Stomach (tissue), 9 donors: ENCODE measurements around the gene SMYD3. TPM values are rescaled to one million over a fixed set of nuclear protein-coding genes. Genes with fewer than 3 reads are reported as not detected.

ENCODE experiments used
- DNase-seq, 2 donors: peaks; one replicate each; pipeline versions ENCODE4 v3.0.0 to v3.0.0-alpha.2; 2013 to 2019
- H3K27ac ChIP-seq, 5 donors: fragments of 200-600 bp in 4 of 5; sonication (generic) in 4 of 5; one replicate each; pipeline ENCODE4 v1.5.1; 2013 to 2019; ENCODE audit warnings: mild to moderate bottlenecking in 1 of 5, moderate library complexity in 1 of 5
- H3K27me3 ChIP-seq, 3 donors: fragments of 200-600 bp; sonication (generic); one replicate each; pipeline ENCODE4 v1.5.1; 2017 to 2019; ENCODE audit warnings: mixed run types in 1 of 3
- H3K36me3 ChIP-seq, 4 donors: fragments of 200-600 bp; sonication (generic); 1 replicate in 3 of 4; 2 replicates in 1 of 4; pipeline ENCODE4 v1.5.1; 2016 to 2019
- H3K4me1 ChIP-seq, 4 donors: fragments of 200-600 bp; sonication (generic); one replicate each; pipeline ENCODE4 v1.5.1; 2016 to 2019
- H3K4me3 ChIP-seq, 4 donors: fragments of 200-600 bp; sonication (generic) in 3 of 4; one replicate each; pipeline ENCODE4 v1.5.1; 2016 to 2019; ENCODE audit warnings: mild to moderate bottlenecking in 1 of 4
- H3K9me3 ChIP-seq, 4 donors: fragments of 200-600 bp; sonication (generic); one replicate each; pipeline ENCODE4 v1.5.1; 2016 to 2019
- EP300 ChIP-seq: sonication (generic); formaldehyde crosslinking; IDR thresholded peaks from one replicate; pipeline ENCODE4 v1.6.1; 2017; ENCODE audit warnings: antibody characterized with exemption
- POLR2A ChIP-seq, 4 donors: fragments of 450-650 bp; IDR thresholded peaks; one replicate each; pipeline ENCODE4 v1.6.1; 2016; ENCODE audit warnings: antibody characterized with exemption in 4 of 4, control low read depth in 2 of 4, mild to moderate bottlenecking in 1 of 4, moderate library complexity in 1 of 4
- POLR2AphosphoS5 ChIP-seq, 3 donors: sonication (generic); formaldehyde crosslinking; IDR thresholded peaks; one replicate each; pipeline ENCODE4 v1.6.1; 2016; ENCODE audit warnings: antibody characterized with exemption in 3 of 3
- WGBS, 5 donors: extraction: QIAGEN DNeasy Blood & Tissue Kit in 3 of 5; methylation state at CpG; one replicate each; pipeline versions ENCODE4 v1.1.5 to v1.1.7; 2013 to 2018; 5-methylcytosine and 5-hydroxymethylcytosine counted together
- intact Hi-C: fragments of 100-400 bp; cut with DNase I; formaldehyde crosslinking; loops from one replicate; pipeline ENCODE4 v1.15.1; 2023; ENCODE audit warnings: low total_unique reads
- polyA plus RNA-seq, 3 donors: library from polyadenylated mRNA; stranded (reverse); fragments of 200-250 nt; gene quantifications; one replicate each; pipeline ENCODE4 v1.2.3, GENCODE V29; 2013
- total RNA-seq, 5 donors: library from RNA; depleted of rRNA; stranded (reverse); fragments of >200 nt; gene quantifications; one replicate each; pipeline versions ENCODE4 v1.1.0 to v1.2.3, GENCODE V29; 2014 to 2016
- TF ChIP-seq, protein P1 (sequence below), 7 experiments: fragments of 450-650 bp in 4 of 7; fragments of 200-600 bp in 3 of 7; sonication (generic) in 3 of 7; IDR thresholded peaks; one replicate each; pipeline ENCODE4 v1.5.1; 2016 to 2019; ENCODE audit warnings: antibody characterized with exemption in 7 of 7, control low read depth in 2 of 7, mild to moderate bottlenecking in 1 of 7
- donor health status: healthy with polysubstance abuse.
- donor health status: Bipolar disorder and iron deficiency.
- donor health status: healthy.

Gene SMYD3
- total and polyA plus RNA-seq, 8 donors = 6.4 to 196 (median 27.8) TPM

DNA sequence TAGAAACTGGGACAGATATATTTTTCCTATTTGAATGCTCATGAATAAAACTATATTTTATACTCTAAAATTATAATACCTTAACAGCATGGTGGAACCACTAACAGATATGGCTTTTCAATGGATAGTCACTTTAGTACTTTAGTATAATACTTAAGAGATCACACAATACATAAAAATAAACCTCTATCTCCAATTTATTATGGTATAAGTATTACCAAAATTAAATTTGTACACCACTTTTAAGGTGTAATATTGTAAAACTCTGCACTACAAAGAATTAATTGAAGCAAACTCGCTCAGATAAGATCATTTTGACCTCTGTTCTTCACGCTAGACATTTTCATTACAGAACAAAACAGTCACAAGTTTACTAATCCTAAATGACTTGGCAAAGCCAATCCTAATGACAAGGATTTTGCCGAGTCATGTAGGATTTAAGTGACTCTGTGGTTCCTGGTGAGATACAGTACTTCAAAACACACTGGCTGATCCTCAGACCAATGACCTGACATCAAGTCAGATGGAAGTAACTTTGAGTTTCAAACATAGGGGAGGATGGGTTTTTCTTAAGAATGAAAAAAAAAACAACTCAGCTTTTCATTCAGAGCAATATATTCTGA lies 200.6 kb downstream of the SMYD3 start:
- H3K4me3 ChIP-seq = no peak overlapping the region
- no peak for TF ChIP-seq EP300
- TF ChIP-seq POLR2AphosphoS5 (IDR thresholded peaks at IDR 0.05) = no peak
- TF ChIP-seq, protein P1, sequence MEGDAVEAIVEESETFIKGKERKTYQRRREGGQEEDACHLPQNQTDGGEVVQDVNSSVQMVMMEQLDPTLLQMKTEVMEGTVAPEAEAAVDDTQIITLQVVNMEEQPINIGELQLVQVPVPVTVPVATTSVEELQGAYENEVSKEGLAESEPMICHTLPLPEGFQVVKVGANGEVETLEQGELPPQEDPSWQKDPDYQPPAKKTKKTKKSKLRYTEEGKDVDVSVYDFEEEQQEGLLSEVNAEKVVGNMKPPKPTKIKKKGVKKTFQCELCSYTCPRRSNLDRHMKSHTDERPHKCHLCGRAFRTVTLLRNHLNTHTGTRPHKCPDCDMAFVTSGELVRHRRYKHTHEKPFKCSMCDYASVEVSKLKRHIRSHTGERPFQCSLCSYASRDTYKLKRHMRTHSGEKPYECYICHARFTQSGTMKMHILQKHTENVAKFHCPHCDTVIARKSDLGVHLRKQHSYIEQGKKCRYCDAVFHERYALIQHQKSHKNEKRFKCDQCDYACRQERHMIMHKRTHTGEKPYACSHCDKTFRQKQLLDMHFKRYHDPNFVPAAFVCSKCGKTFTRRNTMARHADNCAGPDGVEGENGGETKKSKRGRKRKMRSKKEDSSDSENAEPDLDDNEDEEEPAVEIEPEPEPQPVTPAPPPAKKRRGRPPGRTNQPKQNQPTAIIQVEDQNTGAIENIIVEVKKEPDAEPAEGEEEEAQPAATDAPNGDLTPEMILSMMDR (IDR thresholded peaks at IDR 0.05) = no peak
- no peak for TF ChIP-seq POLR2A (IDR thresholded peaks at IDR 0.05)
- no peaks in the 10 kb centered on the region for H3K27me3 ChIP-seq
- peaks cover 0 to 4% (median 0%) of the 10 kb centered on the region in 4 donors for H3K4me1 ChIP-seq
- H3K9me3 ChIP-seq = no peaks in the 10 kb centered on the region
- DNase-seq = no peak
- intact Hi-C loops = no loop called here
- WGBS, 5 donors = 64 to 94% (median 90%) methylated on average over 3 of the region's 3 CpGs
- H3K27ac ChIP-seq = no peak overlapping the region
- H3K36me3 ChIP-seq = no peaks in the 10 kb centered on the region

DNA sequence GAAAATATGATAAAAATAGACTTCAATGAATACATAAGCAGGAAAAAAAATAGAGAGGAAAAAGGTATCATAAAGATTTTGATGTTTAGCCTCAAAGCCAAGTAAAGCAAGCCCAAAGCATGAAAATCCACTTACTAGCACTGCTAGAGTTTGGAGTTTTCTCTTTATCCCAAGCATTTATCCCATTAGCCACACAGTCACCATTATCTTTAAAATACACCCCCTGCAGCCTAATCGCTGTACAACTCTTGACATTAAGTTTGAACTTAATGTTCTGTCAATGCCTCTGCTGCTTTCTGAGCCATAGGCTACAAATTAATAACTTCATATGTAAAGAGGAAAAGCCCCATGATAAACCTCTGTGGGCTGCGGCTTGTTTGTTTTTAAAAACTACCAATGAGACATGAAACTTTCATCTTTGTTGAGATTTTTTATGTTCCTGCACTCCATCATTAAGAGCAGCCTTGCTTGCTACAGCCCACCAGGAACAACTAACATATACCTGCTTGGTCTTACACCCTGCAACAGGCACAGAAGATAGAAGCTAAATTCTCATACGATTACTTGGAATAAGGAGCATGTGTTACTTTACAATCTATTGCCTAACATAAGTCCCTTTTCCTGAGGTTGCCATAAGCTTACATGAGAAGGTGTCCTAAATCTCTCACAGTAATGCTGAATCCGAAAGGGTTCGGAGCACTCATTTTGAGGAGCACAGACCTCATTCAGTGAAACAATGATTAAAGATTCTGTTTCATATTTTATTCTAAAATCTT lies 202.4 kb downstream of the SMYD3 start:
- 89 to 93% (median 91%) methylated on average over 5 of the region's 5 CpGs for WGBS, 5 donors
- Histone ChIP-seq H3K4me3 (no peak overlapping the region), H3K36me3 (no peaks in the 10 kb centered on the region), H3K27me3 (no peaks in the 10 kb centered on the region), H3K4me1 (peaks cover 0 to 14% (median 0%) of the 10 kb centered on the region in 4 donors), H3K27ac (no peak overlapping the region), H3K9me3 (no peaks in the 10 kb centered on the region)
- TF ChIP-seq EP300 (no peak), POLR2A (IDR thresholded peaks at IDR 0.05) (no peak), POLR2AphosphoS5 (IDR thresholded peaks at IDR 0.05) (no peak)
- TF ChIP-seq, protein P1 (IDR thresholded peaks at IDR 0.05) = no peak
- intact Hi-C loops = no loop called here
- DNase-seq = no peak

DNA sequence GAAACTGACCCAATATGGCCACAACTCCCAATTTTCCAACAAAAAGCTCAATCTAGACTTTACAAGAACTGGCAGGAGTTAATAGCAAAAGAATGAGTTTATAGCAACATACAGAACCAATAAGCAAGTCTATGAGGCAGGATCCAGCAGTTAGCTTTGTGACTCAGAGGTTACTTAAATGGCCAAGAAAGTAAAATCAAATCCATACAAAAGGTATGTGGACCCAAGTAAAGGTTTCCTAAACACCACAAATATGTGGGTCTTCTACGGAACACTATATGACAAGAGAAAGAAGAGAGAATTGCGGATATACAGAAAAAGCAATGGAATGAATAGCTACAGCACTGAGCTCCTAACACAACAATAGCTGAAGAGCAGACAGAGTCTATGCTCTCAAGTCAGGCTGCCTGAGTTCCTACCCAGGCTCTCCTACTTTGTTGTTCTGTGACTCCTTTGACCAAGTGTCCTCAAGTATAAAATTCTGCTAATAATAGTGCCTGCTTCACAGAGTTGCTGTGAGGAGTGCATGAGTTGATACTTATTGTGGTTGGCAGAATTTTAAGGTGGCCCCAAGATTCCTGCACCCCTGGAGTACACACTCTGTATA lies 204.3 kb downstream of the SMYD3 start:
- Histone ChIP-seq H3K36me3 (no peaks in the 10 kb centered on the region), H3K9me3 (no peaks in the 10 kb centered on the region), H3K4me1 (peaks cover 0 to 14% (median 0%) of the 10 kb centered on the region in 4 donors), H3K27ac (no peak overlapping the region), H3K4me3 (no peak overlapping the region), H3K27me3 (no peaks in the 10 kb centered on the region)
- intact Hi-C loops = no loop called here
- 95 to 98% (median 98%) methylated on average over 2 of the region's 2 CpGs for WGBS, 5 donors
- no peak for DNase-seq
- TF ChIP-seq, protein P1 (IDR thresholded peaks at IDR 0.05) = no peak
- no peak for TF ChIP-seq POLR2A (IDR thresholded peaks at IDR 0.05)
- no peak for TF ChIP-seq EP300
- TF ChIP-seq POLR2AphosphoS5 (IDR thresholded peaks at IDR 0.05) = no peak

DNA sequence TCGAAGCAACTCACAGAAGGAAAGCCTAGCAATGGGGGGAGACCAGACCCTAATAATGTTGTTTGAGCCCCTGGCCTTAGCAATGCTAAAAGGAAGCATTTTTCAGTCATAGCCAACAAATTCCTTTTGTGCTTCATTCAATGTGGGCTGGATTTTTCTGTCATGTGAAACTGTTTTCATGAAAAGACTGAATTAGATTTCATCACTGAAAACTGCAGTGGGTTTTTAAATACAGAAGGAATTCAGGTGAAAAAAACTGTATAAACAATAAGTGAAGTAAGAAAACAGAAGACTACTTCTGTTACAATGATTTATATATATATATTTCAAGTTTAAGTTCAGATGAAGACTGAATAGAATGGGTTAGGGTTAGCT lies 204.8 kb downstream of the SMYD3 start:
- intact Hi-C loops = no loop called here
- H3K36me3 ChIP-seq = no peaks in the 10 kb centered on the region
- no peaks in the 10 kb centered on the region for H3K9me3 ChIP-seq
- no peaks in the 10 kb centered on the region for H3K27me3 ChIP-seq
- H3K4me1 ChIP-seq = peaks cover 0 to 14% (median 0%) of the 10 kb centered on the region in 4 donors
- TF ChIP-seq POLR2A (IDR thresholded peaks at IDR 0.05) (no peak), EP300 (no peak), POLR2AphosphoS5 (IDR thresholded peaks at IDR 0.05) (no peak)
- TF ChIP-seq, protein P1 (IDR thresholded peaks at IDR 0.05) = no peak
- DNase-seq = no peak
- WGBS, 5 donors = 90 to 98% (median 92%) methylated on average over 1 of the region's 1 CpG
- no peak overlapping the region for H3K27ac ChIP-seq
- no peak overlapping the region for H3K4me3 ChIP-seq
